Tracheal epithelial cell (primary cell): Measurements from ENCODE around the gene VCX2. TPM values are rescaled to one million over a fixed set of nuclear protein-coding genes. Genes with fewer than 3 reads are reported as not detected.

ENCODE experiments used
- total RNA-seq: library from RNA; depleted of rRNA; stranded (reverse); fragments of >200 nt; gene quantifications from 2 replicates; pipeline ENCODE4 v1.2.1, GENCODE V29; 2014

The VCX2 gene
- not detected in 2 replicates for total RNA-seq

DNA sequence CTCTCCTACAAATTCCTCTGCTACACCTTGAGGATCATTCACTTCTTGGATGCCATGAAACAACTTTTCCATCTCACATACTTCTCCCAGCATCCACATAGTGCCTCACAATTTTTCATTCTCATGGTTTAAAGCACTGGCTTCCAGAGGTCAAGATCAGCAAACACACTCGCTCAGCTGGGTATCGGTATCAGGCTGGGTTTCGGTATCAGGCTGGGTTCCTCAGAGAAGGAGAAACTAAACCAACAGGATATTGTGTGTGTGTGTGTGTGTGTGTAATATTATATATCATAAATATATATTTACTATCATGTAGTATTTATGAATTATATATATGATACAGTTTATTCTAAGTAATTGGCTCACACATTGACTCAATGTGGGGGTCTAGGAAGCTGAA is at the start of gene VCX2:
Gene VCX2, minus strand, starts transcription at position 99 of the 400 bp plus-strand sequence. CDS start 624 bp downstream, outside the sequence.

Other genes with a start within 250 kb of the VCX2 start
- gene PNPLA4, start 243.9 kb downstream of the VCX2 start, total RNA-seq, result 17.6 and 24.3 TPM in 2 replicates